Fibroblast of peridontal ligament (primary cell): ENCODE data around the gene SPRN.

Experiments
- DNase-seq: peaks from one replicate; pipeline ENCODE4 v3.0.0-alpha.2; 2010; ENCODE audit errors: extremely low read depth

The SPRN gene

GRCh38 chr10:133405844-133406527, 18.4 kb downstream of the SPRN start:
- peak; percentile 35 for DNase-seq

- no peak for DNase-seq
Observed at GRCh38 chr10:133405272-133405671, 19.2 kb downstream of the SPRN start.

- no peak for DNase-seq
Observed at GRCh38 chr10:133403784-133404183, 20.6 kb downstream of the SPRN start.

GRCh38 chr10:133403359-133403758, 21.1 kb downstream of the SPRN start:
- no peak for DNase-seq

GRCh38 chr10:133401981-133402725, 22.3 kb downstream of the SPRN start:
- DNase-seq = no peak

GRCh38 chr10:133401500-133401899, 22.9 kb downstream of the SPRN start:
- DNase-seq = no peak

GRCh38 chr10:133400624-133401424, 23.6 kb downstream of the SPRN start:
- DNase-seq = no peak

GRCh38 chr10:133399123-133399601, 25.3 kb downstream of the SPRN start:
- no peak for DNase-seq

- DNase-seq = peak; percentile 18
Observed at GRCh38 chr10:133397938-133398337, 26.5 kb downstream of the SPRN start.

GRCh38 chr10:133396035-133396624, 28.3 kb downstream of the SPRN start:
- DNase-seq = no peak

- DNase-seq = no peak
Observed at GRCh38 chr10:133394801-133395221, 29.6 kb downstream of the SPRN start.

- peak; percentile 87 for DNase-seq
Observed at GRCh38 chr10:133394064-133394663, 30.3 kb downstream of the SPRN start, which contains the start of gene MTG1. TSS of gene MTG1 (plus strand) at chr10:133394157. CDS start at chr10:133394221, 64 bp downstream.

GRCh38 chr10:133393401-133394063, 30.9 kb downstream of the SPRN start:
- DNase-seq = no peak

GRCh38 chr10:133391761-133392518, 32.5 kb downstream of the SPRN start:
- DNase-seq = no peak

- DNase-seq = no peak
Observed at GRCh38 chr10:133391249-133391635, 33.2 kb downstream of the SPRN start.

- no peak for DNase-seq
Observed at GRCh38 chr10:133390597-133391248, 33.7 kb downstream of the SPRN start.

- DNase-seq = no peak
Observed at GRCh38 chr10:133388973-133389818, 35.2 kb downstream of the SPRN start.

GRCh38 chr10:133388236-133388972, 36.0 kb downstream of the SPRN start:
- DNase-seq = no peak
